Stimulated activated CD4-positive, alpha-beta T cell treated with anti-CD3 and anti-CD28 coated beads, Interleukin-1b, Interleukin-23, amount 100 ng/mL, for 1 hour (primary cell): Measurements from ENCODE around the gene NTN1.
A peak's percentile ranks its signal among the peaks of the same experiment; 100 is the strongest.
"Not testable (repeated sequence)": the region's sequence is repeated elsewhere in the genome, so short reads cannot be mapped to it uniquely, and the experiment has no call there.

Experiments used
- DNase-seq, 2 donors: peaks; one replicate each; pipeline ENCODE4 v3.0.0-alpha.2; 2020; ENCODE audit warnings: low read depth in 2 of 2

The NTN1 gene

GRCh38 chr17:9021158-9021991 is at the start of gene NTN1:
NTN1 (plus strand) TSS chr17:9021510; CDS start chr17:9022374, 864 bp downstream.
- peak in 1 of 2 donors; percentile 57 for DNase-seq

DNA sequence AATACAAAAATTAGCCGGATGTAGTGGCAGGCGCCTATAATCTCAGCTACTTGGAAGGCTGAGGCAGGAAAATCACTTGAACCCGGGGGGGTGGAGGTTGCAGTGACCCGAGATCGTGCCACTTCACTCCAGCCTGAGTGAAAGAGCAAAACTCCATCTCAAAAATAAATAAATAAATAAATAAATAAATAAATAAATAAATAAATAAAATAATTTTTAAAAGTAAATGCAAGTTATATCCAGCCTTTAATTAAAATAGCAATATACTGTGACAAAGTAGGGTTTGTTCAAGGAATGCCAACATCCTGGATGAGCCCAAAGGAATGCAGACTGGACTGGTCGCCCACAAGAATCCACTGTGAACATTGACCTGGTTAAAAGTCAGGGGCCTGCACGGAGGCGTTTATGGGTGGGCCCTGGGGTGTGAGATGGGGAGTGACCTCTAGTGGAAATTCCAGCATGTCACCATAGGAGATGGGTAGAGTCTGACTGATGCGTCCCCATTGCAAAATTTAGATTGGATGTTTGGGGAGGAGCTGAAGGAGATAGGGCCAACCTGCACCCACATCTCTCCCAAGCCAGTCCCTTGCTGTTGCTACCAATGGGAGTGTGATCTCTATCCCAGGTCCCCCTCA is 46.1 kb upstream of the NTN1 start:
- no peak for DNase-seq

- no peak for DNase-seq
These were observed 44.7 kb upstream of the NTN1 start for GRCh38 chr17:8976638-8977037.

GRCh38 chr17:8979715-8980114 is 41.6 kb upstream of the NTN1 start:
- no peak for DNase-seq

DNA sequence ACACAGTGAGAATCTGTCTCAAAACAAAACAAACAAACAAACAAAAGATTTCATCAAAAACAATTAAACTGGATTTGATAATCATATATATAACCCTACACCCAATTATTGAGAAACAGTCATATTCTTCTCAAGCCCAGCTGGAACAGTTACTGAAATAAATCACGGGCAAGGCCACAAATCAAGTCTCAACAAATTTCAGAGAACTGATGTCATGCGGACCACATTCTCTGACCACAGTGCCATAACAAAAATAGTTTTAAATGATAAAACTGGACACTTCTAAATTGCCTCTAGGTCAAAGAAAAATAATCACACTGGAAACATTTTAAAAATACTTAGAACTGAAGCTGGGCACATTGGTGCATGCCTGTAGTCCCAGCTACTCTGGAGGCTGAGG is 39.9 kb upstream of the NTN1 start:
- DNase-seq: no peak

DNA sequence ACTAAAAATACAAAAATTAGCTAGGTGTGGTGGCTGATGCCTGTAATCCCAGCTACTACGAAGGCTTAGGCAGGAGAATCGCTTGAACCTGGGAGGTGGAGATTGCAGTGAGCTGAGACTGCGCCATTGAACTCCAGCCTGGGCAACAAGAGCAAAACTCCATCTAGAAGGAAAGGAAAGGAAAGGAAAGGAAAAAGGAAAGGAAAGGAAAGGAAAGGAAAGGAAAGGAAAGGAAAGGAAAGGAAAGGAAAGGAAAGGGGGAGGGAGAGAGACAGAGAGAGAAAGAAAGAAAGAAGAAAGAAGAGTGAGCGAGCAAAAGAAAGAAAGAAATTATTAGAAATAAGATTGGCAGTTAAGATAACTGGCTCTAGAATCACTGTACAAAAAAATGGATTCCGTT is 37.1 kb upstream of the NTN1 start:
- not testable (repeated sequence) for DNase-seq

- no peak for DNase-seq
These were observed 36.1 kb upstream of the NTN1 start for GRCh38 chr17:8985054-8985701.

GRCh38 chr17:8986295-8986694 is 35.0 kb upstream of the NTN1 start:
- no peak for DNase-seq

DNA sequence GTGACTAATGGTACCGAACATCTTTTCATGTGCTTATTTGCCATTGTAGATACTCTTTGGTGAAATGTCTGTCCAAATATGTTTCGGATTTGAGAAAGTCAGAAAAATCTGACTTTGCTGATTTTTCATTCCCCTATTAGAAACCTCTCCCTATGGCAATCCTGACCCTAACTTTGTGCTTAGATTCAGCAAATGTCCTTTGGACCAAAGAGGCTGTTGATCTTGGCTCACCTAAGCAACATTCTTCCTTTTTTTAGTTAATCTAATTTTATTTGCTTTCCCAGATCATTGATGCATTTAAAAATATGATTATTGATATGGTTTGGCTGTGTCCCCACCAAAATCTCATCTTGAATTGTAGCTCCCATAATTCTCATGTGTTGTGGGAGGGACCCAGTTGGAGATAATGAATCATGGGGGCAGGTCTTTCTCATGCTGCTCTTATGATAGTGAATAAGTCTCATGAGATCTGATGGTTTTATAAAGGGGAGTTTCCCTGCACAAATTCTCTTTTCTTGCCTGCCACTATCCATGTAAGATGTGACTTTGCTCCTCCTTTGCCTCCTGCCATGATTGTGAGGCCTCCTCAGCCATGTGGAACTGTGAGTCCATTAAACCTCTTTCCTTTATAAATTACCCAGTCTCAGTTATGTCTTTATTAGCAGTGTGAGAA is 32.9 kb upstream of the NTN1 start:
- DNase-seq: not testable (repeated sequence)

DNA sequence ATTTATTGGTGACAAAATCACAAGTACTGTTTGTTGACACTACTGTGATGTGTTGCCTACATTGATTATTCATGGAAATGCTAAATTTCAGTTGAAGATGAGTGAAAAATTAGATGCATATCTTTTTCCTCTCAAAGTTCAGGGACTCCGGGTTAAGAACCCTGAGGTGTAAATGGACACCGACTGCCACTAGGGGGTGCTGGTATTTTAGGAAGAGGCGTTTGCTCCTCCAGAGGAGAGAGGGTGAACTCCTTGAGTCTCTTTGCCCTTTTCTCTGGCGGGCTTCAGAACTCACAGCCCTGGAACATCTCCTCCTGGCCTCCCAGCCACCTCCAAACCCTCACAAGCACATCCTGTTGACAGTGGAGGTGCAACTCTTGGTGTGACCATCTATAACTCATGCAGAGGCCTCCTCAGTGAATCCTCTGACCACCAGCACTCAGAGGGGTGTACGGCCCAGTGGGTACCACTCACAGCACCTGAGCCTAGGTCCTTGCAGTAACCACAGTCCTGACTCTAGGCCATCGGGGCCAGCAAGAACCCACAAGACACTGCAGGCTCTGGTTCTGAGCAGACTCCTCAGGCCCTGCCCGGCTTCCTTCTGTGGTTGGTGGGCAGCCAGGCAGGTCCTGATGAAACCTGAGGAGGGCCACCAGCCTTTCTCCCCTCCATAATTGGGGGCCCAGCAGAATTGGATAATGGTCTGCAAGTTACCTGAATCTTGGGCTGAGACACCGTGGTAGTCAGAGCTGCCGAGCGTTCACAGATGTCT is 29.6 kb upstream of the NTN1 start:
- DNase-seq: peak; percentile 20 to 37

DNA sequence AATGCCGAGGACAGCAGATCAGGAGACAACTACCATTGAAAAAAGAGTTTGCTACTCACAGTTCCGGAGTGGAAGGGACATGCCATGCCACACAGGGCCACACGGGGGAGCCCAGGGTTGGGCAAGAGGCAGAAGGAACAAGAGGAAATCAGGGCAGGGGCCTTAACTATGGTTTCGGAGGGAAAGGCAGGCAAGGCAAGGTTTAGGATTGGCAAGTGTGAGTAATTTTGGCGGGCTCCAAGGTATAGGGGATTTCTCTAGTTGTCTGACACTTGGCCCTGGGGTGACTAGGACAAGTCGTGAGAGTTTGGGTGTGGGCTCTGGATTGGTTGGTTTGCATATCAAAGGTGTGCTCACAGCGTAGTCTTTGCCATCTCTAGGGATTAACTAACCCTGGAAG is 27.0 kb upstream of the NTN1 start:
- DNase-seq: peak; percentile 12 to 46

- no peak for DNase-seq
These were observed 25.6 kb upstream of the NTN1 start for GRCh38 chr17:8995711-8996110.

GRCh38 chr17:8997994-8998628 is 23.2 kb upstream of the NTN1 start:
- peak; percentile 61 to 67 for DNase-seq

DNA sequence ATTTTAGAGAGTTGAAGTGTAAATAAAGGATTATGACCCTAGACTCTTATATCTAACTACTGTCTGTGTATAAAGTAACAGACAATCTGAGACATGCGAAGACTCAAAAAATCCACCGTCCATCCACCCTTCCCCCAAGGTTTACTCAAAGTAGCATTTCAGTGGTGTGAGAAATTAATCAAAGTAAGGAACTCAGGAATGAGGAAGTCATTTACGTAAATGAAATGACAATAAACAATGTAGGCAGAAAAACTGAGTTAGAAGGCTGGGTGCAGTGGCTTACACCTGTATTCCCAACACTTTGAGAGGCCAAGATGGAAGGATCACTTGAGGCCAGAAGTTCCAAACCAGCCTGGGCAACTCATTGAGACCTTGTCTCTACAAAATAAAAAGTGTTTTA is 19.8 kb upstream of the NTN1 start:
- DNase-seq: no peak

GRCh38 chr17:9002227-9002605 is 19.1 kb upstream of the NTN1 start:
- no peak for DNase-seq

- no peak for DNase-seq
These were observed 18.5 kb upstream of the NTN1 start for GRCh38 chr17:9002606-9003354.

DNA sequence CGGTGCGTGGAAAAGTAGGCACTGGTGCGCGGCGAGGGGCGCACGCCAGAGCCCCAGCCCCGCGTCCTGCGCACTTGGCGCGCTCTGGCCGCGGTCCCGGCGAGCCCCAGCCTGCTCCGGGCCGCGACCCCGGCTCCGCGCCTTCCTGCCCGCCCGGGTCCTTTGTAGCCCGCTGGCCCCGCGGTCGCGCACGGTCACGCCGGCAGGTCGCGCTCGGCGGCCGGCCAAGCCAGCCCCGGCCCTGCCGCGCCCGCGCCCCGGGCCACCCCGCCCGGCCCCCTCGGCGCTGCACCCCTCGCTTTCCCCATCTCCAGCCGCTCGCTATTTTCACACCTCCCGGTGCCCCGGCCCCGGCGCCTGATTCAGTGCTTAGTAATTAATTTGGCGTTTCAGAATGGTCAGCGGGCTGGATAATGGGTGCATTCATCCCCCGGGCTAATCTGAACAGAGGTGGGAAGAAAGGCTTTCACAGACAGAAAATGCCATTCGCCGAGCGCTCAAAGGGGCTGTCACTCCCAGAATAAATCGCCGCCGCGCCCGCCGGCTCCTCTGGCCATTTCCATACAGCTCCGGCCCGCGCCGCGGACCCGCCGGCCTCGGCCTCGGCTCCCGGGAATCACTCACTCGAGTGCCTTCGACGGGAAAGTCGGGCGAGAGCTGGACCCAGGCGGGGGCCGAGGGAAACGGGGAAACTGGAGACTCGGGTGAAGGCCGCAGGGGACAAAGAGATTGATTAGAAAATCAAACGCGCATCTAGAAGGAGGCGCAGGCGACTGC is 17.8 kb upstream of the NTN1 start:
- no peak for DNase-seq

DNA sequence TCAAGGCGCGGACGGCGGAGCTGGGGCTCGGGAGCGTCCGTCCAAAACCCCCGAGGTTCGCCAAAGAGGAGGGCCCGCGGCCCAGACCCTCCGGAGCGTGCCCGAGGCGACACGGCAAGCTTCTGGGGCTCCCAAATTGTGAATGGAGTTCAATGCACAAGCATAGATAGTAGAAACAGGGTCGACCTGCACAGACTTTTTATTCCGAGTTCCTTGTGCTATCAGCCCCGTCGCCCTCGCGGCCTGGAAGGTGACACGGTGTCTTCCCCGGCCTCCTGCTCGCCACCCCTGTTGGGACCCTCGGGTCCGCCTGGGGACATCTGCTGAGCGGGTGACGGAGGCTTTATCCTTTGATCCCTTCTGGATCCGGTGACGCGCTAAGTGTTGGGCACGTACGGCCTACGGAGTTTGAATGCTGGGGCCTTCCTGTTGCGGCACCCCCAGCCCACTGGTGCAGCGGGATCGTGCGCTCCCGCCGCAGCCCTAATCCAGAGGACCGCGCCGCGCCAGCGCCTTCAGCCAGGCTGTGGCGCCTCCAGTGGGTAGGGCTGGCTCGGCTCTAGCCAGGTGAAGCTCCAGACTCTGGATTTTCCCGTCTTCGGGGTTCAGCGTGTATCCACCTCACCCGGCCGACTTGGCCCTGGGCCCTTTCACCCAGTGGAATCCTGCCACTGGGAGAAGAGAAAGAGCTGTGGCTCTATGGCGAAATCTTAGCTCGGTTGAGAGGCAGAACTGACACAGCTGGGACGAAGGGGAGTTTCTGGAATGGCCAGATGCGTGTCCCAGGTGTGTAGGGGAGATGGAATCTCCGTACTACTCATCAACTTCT is 17.0 kb upstream of the NTN1 start:
- no peak for DNase-seq

DNA sequence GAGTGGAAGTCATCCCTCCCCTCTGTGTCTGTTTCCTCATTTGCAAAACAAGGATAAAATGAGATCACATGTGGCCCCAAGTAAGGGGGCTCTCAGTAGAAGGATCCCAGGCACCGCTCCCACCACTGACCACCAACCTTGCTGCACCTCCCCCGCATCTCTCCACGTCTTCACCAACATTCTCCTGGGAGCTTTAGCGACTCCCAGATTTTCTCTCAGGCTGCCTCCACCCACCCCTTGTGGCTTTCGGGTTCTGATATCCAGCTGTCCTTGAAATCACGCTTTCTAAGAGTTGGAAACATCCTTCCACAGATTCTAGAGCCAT is 16.4 kb upstream of the NTN1 start:
- DNase-seq: no peak
